Panc1 (cell line): ENCODE measurements around the gene ZNF836. TPM values are rescaled to one million over a fixed set of nuclear protein-coding genes. Genes with fewer than 3 reads are reported as not detected.

Source experiments
- ATAC-seq: fragments of 200-7000 bp; cut with Tn5 transposase; 2 replicates; pipeline ENCODE4 v1.9.1; 2020; ENCODE audit warnings: mild to moderate bottlenecking, moderate library complexity
- BruUV-seq: library from RNA; stranded (reverse); fragments of 400-500 nt; replicated peaks from 2 replicates; lab custom pipeline; 2021; lab: Mats Ljungman, UMichigan
- CTCF ChIA-PET: fragments of 300-600 bp; sonication (Branson Sonifier 250); formaldehyde crosslinking; loops from one replicate; lab custom pipeline; 2022; ENCODE audit warnings: antibody characterized with exemption; lab: Charles Lee
- POLR2A ChIA-PET: fragments of 300-600 bp; sonication (Branson Sonifier 250); formaldehyde crosslinking; loops from one replicate; lab custom pipeline; 2022; ENCODE audit warnings: antibody characterized with exemption; lab: Charles Lee
- DNase-seq: peaks from one replicate; pipeline ENCODE4 v3.0.0-alpha.2; 2010; ENCODE audit warnings: low read depth, low spot score
- H3K27ac ChIP-seq: 2 replicates; pipeline ENCODE4 v1.5.1; 2011; ENCODE audit warnings: mild to moderate bottlenecking, low read length, inconsistent platforms
- H3K27me3 ChIP-seq: fragments of 200-500 bp; sonication (Bioruptor generic); 2 replicates; pipeline ENCODE4 v1.6.0; 2014; ENCODE audit warnings: low read length, inconsistent platforms; ENCODE audit not compliant: control insufficient read depth, insufficient read depth
- H3K36me3 ChIP-seq: fragments of 200-500 bp; sonication (Bioruptor generic); 2 replicates; pipeline ENCODE4 v1.5.1; 2014; ENCODE audit warnings: inconsistent platforms, mild to moderate bottlenecking, low read length, moderate library complexity; ENCODE audit not compliant: control insufficient read depth, insufficient read depth
- H3K4me1 ChIP-seq: 2 replicates; pipeline ENCODE4 v1.5.1; 2011; ENCODE audit warnings: inconsistent platforms, mild to moderate bottlenecking, low read length, moderate library complexity; ENCODE audit not compliant: control insufficient read depth, insufficient read depth
- H3K4me3 ChIP-seq, 2 experiments: 2 replicates each; pipeline ENCODE4 v1.5.1; 2011 to 2012; ENCODE audit warnings: low read depth in 2 of 2, low read length in 2 of 2, mild to moderate bottlenecking in 2 of 2, inconsistent platforms in 1 of 2, moderate library complexity in 1 of 2
- H3K9me3 ChIP-seq: fragments of 200-500 bp; sonication (Bioruptor generic); 2 replicates; pipeline ENCODE4 v1.5.1; 2014; ENCODE audit warnings: low read depth, mild to moderate bottlenecking, inconsistent platforms, low read length, moderate library complexity; ENCODE audit not compliant: control insufficient read depth, insufficient read depth
- CTCF ChIP-seq: fragments of 450-650 bp; IDR thresholded peaks from 2 replicates; pipeline ENCODE4 v1.5.1; 2017; ENCODE audit warnings: mild to moderate bottlenecking
- POLR2AphosphoS5 ChIP-seq: IDR thresholded peaks from 2 replicates; pipeline ENCODE4 v1.6.1; 2012; ENCODE audit warnings: mild to moderate bottlenecking, low read depth, low read length, moderate library complexity
- REST ChIP-seq, 2 experiments: IDR thresholded peaks; 2 replicates each; pipeline ENCODE4 v1.6.1; 2011 to 2012; ENCODE audit warnings: low read depth in 2 of 2, control low read depth in 1 of 2, low read length in 1 of 2, mild to moderate bottlenecking in 1 of 2, moderate library complexity in 1 of 2; ENCODE audit not compliant: insufficient read depth in 1 of 2
- SIN3A ChIP-seq: IDR thresholded peaks from 2 replicates; pipeline ENCODE4 v1.6.1; 2012; ENCODE audit warnings: low read depth, mild to moderate bottlenecking, low read length, moderate library complexity, borderline replicate concordance; ENCODE audit not compliant: insufficient read depth
- TCF7L2 ChIP-seq: IDR thresholded peaks from 2 replicates; pipeline ENCODE4 v1.6.1; 2011; ENCODE audit warnings: mild to moderate bottlenecking, low read depth, low read length, inconsistent platforms
- in situ Hi-C: cut with HindIII; loops from 2 replicates; pipeline ENCODE4 v1.10.0; 2016; ENCODE audit warnings: low sequenced_read_pairs, low pct_unique_long_range_greater_than_20kb
- intact Hi-C: fragments of 100-400 bp; cut with micrococcal nuclease; formaldehyde crosslinking; loops from one replicate; pipeline ENCODE4 v1.10.0; 2022; ENCODE audit not compliant: unreplicated experiment
- total RNA-seq: library from RNA; stranded (reverse); gene quantifications from one replicate; pipeline ENCODE4 v1.2.1, GENCODE V29; 2021; ENCODE audit not compliant: unreplicated experiment

ZNF836 gene
- total RNA-seq, 1 experiment from 2014 or later, result 6.3 TPM

- Histone ChIP-seq H3K27me3 (no peaks in the 10 kb centered on the region), H3K36me3 (no peaks in the 10 kb centered on the region), H3K9me3 (no peaks in the 10 kb centered on the region), H3K4me1 (no peaks in the 10 kb centered on the region), H3K27ac (peak overlapping the region; percentile 70), H3K4me3 (peak overlapping the region; percentile 93 to 94)
- no peak for TF ChIP-seq TCF7L2
- no peak for TF ChIP-seq POLR2AphosphoS5
- TF ChIP-seq CTCF, result no peak
- TF ChIP-seq SIN3A, result no peak
- TF ChIP-seq REST (IDR thresholded peaks at IDR 0.05; ENCODE audit: insufficient read depth in 1 of 2, low read depth in 2 of 2, low read length in 1 of 2), result no peak
- ATAC-seq, result 0 out of 2 replicates have a peak, but pooled peaks have one; percentile 55
- CTCF ChIA-PET, result no interaction called here
- intact Hi-C loops, result no loop called here
- BruUV-seq, result no TSS peak
- DNase-seq, result no peak
- POLR2A ChIA-PET, result no interaction called here
- in situ Hi-C loops, result no loop called here
These were observed 1.1 kb downstream of the ZNF836 start for GRCh38 chr19:52170304-52170703.

- Histone ChIP-seq H3K27me3 (no peaks in the 10 kb centered on the region), H3K27ac (no peak overlapping the region), H3K36me3 (no peaks in the 10 kb centered on the region), H3K4me1 (no peaks in the 10 kb centered on the region), H3K4me3 (no peak overlapping the region), H3K9me3 (peaks cover 35% of the 10 kb centered on the region; the same call in 1 of the 2 replicates)
- DNase-seq, result no peak
- CTCF ChIA-PET, result no interaction called here
- TF ChIP-seq POLR2AphosphoS5 (no peak), CTCF (no peak), SIN3A (no peak), TCF7L2 (no peak)
- intact Hi-C loops (no loop called here), in situ Hi-C loops (no loop called here)
- no peak for ATAC-seq
- POLR2A ChIA-PET, result no interaction called here
- no TSS peak for BruUV-seq
These were observed 15.6 kb downstream of the ZNF836 start for GRCh38 chr19:52155596-52156359.
